Skeletal muscle cell (primary cell): ENCODE results near the gene SEZ6.

ENCODE experiments used
- DNase-seq: peaks from one replicate; pipeline ENCODE4 v3.0.0-alpha.2; 2010; ENCODE audit warnings: low read depth
- H3K4me3 ChIP-seq: 2 replicates; pipeline ENCODE4 v1.5.1; 2011; ENCODE audit warnings: low read depth, mild to moderate bottlenecking, control low read depth, low read length, moderate library complexity

SEZ6 gene

DNA sequence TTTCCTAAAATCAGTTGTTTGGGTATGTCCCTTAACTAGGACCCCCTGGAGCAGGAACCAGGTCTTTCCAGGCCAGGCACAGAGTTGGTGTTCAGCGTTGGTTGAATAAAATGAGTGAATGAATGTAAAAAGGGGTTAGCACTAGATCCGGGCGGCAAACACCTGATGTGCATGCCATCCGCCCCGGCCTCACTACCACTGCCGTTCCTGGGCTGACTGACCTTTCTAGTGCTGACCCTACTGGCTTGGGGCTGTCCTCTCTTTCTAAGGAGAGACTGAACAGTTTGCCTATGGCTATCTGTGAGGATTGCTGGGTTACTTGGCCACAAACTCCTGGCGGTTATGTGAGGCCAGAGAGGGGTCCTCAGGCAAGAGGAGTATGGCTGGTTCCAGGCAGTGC lies 44.4 kb downstream of the SEZ6 start:
- no peak for DNase-seq
- H3K4me3 ChIP-seq = no peak overlapping the region

DNA sequence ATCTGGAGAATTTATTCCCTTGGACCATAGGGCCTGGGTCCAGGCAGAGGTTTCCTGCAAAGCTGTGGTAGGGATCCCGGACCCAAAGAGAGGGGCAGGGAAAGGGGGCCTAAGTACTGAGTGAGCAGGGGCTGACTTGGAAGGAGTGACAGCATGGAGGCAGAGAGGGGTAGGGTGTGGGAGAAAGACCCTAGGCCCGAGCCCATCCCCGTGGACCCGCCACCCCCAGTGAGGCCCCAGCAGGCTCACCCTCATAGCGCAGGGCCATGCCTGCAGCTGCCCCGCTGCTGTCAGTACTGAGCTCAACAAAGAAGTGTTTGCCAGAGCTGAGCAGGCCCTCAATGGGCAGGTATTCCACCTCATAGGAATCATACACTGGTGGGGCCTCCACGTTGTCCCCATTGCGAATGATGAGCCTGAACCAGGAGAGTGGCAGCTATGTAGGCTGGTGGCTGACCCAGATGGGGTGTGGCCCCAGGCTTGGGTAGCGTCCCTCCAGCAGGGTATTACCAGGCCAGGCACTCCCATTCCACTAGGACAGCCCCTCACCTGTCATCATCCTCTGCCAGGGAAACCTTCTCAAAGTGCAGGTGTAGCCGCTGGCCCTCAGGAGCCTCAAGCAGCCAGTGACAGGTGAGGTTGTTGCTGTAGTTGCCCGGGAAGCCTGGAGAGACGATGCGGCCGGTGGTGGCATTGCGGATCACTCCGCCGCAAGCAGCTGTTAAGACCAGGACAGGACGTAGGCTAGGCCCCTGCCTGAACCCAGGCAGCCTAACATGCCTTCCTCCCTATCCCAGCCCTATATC lies 45.4 kb downstream of the SEZ6 start:
- no peak overlapping the region for H3K4me3 ChIP-seq
- no peak for DNase-seq

DNA sequence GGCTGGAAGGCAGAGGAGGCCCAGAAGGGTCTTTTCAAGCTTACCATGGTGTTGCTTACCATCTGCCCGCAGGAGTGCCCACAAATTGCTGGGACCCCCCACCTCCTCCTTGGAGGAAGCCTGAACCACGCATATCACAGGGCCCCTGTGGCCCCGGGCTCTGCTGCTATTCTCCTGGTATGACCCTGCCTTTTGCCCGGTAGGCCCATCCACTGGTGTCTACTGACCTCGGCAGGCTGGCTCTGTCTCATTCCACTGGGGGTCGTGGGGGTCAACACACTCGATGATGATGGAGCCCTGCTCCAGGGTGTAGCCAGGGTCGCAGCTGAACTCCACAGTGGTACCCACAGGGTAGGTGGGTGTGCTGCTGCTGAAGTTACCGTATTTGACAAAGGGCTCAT lies 46.4 kb downstream of the SEZ6 start:
- no peak overlapping the region for H3K4me3 ChIP-seq
- DNase-seq = no peak

DNA sequence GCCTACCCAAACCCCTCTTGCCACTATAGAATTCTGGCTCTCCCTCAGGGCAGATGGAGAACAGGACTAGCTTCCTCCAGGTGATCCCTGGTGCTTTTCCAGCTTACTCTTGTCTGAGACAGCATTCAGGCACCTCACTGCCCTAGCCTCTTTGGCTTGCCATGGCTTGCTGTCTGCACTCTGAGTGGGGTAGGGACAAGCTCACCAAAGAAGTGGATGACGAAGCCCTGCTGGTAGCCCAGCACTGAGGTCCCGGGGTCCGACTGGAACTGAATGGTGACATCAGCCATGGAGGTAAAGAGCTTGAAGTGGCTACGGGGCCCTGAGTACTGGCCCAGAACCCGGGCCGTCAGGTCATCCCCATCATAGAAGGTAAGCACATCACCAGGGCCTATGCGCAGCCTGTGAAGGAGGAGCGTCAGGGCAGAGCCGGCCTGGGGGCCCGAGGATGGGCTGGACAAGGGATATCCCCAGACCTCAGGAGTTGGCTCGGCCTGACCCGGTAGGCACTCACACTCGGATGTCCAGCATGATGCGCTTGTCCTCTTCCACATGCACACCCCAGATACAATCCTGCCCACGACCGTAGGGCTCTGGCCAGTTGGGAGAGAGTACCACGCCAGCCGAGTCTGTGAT lies 46.9 kb downstream of the SEZ6 start:
- H3K4me3 ChIP-seq = no peak overlapping the region
- no peak for DNase-seq

- H3K4me3 ChIP-seq = no peak overlapping the region
- no peak for DNase-seq
Observed at GRCh38 chr17:28957992-28958355, 47.9 kb downstream of the SEZ6 start.

- DNase-seq = no peak
- no peak overlapping the region for H3K4me3 ChIP-seq
Observed at GRCh38 chr17:28957277-28957991, 48.4 kb downstream of the SEZ6 start.

DNA sequence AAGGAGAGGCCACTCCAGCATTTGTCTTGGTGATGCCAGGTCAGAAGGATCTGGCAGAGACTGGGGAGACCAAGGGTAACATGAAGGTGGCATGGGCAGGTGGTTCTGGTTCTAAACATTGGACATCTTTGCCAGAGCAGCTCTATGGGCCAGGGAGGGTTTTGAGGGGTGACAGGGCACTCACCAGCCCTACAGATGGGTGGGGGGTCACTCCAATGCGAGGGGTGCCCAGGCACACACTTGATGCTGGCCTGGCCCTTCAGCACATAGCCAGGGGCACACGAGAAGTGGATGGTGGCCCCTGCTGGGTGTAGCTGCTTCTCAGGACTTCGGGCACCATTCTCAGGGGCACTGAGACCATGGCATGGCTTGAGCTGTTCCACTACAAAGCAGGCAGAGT lies 49.0 kb downstream of the SEZ6 start:
- no peak overlapping the region for H3K4me3 ChIP-seq
- no peak for DNase-seq

GRCh38 chr17:28956112-28956511 lies 49.7 kb downstream of the SEZ6 start:
- H3K4me3 ChIP-seq = no peak overlapping the region
- DNase-seq = no peak

GRCh38 chr17:28955408-28955807 lies 50.4 kb downstream of the SEZ6 start:
- DNase-seq = no peak

DNA sequence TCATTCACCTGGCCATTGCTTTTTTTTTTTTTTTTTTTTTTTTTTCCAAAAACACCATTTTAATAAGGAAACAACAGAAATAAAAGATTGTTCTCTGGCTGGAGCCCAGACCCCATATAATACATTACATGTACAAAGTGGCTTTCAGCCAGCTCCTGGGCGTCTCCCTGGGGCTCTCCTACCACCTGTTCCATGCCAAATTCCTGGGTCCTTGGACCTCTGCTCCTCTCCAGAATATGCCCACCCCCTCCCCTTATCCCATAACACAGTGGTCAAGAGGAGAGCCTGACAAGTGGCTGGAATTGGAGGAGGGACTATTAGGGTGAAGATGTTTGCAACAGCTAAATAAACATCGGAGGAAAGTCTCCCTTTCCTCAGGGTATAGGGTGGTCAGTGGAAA lies 50.9 kb downstream of the SEZ6 start:
- DNase-seq = no peak
- H3K4me3 ChIP-seq = no peak overlapping the region

More at GRCh38 chr17:28955408-28955807, 50.4 kb downstream of the SEZ6 start:
- no peak overlapping the region for H3K4me3 ChIP-seq

DNA sequence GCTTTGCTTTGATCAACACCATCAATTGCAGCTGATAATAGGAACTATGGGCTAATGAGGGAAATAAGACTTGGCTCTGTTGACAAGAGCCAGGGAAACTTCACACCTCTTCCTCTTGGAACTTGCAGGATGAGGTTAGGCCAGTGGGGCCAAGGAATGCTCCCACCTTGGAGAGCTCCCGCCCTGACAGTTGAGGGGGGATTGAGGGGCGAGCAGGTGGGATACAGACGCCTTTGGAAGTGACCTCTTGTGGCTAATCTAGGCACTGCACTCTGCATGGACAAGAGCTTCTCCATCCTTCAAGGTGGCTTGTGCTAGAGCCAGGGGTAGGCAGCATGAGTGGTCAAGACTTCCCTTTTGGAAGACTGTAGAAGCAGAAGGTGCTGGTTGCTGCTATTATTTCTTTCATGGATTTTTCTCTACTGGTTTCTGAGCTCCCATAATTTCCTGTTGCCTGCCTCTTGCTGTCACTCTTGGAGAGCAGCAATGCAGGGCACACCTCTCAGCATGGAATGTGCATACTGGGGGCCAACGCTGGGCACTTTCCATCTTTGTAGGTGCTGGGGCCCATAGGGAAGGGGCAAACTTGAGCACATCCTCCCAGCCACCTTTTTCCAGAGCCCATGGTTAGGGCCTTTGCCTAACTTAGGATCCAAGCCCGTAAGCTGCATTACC lies 52.3 kb downstream of the SEZ6 start:
- DNase-seq = no peak

GRCh38 chr17:28951991-28952975 lies 53.5 kb downstream of the SEZ6 start:
- peak overlapping the region; percentile 78 for H3K4me3 ChIP-seq
- peak; percentile 98 for DNase-seq

More for the DNA sequence above, 52.3 kb downstream of the SEZ6 start:
- H3K4me3 ChIP-seq = no peak overlapping the region

DNA sequence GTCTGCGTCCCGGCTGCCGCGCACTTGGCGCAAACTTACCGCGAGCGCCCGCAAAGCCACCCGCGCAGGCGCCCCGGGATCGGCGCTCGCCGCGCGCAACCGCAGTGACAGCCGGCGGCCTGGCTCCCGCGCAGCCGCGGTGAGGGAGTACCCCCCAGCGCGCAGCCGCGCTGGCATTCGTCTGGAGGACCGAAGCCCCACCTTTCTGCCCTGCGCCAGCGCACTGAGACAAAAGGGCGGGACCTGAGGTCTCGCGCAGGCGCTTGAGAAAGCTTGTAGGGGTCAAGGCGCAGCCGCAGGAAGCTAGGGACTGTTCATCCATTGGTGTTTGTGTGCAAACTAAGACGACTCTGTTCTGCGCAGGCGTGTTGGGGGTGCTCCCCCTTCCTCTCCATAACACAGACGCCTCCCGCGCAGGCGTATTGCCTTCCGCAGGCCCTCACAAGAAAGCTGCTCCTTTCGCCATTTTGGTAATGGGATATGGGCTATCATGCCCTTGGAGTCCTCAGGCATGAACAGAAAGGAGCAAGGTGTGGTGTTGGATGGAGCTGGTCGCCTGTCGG lies 54.3 kb downstream of the SEZ6 start, which contains the start of gene PHF12:
Gene PHF12 (minus strand): TSS at position 91 of the 563 bp plus-strand sequence. CDS start 558 bp downstream, outside the sequence.
- H3K4me3 ChIP-seq = peak within 1 kb of the TSS; percentile 93
- DNase-seq = peak; percentile 100

DNA sequence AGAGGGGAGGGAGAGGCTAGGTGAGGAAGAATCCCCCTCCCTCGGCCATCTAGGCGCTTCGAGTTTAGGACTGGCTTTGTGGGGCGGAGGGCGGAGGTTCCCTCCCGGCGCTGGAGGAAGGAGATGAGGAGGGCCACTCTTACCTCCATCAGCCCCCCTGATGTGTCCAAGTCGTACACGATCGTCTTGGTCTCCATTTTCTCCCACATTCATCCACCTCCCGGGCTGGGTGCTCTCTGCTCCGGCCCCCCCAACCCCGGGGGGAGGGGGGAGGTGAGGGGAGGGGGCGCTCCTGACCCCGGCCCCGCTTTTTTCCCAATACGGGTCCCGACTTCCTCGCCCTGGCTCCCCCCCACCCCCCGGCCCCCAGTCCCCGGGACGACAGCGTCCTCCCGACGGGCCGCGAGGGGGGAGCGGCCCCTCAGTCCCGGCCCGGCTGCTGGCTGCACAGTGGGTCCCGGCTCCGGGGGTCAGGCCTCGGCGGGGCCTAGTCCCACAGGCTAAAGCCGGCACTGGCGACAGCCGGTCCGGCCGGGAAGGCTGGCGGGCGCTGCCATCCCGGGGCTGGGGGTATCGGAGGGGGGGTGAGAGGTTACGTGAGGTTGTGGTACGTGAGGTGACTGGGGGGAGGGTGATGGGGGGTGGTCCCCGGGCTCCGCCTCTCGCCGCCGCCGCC lies 54.9 kb downstream of the SEZ6 start:
- peak overlapping the region; percentile 93 for H3K4me3 ChIP-seq
- DNase-seq = no peak

DNA sequence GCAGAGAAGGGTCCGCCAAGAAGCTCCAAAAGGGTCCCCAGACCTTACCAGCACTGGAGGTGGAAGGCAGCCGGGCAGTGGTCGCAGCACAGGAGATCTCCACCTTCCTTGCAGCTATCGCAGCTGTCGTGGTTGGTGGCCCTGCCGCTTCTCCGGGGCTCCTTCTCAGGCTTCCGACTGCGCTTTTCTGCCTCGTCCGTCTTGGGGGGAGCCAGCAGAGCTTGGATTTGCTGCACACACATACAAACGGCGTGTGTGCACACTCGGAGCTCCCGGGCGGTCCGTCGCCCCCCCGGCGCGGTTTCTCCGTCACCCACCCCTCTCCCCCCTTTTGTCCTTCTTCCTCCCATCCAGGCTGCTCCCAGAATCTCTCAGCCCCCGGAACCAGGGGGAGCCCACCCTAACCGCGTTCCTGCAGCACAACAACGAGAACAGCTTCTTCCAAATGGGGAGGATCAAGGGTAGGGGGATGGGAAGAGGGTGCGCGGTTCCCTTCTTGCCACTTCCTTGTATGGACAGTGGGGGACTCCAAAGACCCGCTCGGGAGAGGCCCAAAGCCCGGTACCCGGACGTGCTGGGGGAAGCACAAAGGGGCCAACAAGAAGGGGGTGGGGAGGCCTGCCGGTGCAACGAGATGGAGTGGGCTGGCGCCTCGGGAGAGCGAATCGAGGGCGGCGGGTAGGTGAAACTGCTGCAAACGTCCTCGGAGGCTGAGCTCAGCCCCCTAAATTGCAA lies 55.6 kb downstream of the SEZ6 start:
- DNase-seq = no peak
- peak overlapping the region; percentile 93 for H3K4me3 ChIP-seq

GRCh38 chr17:28949185-28950016 lies 56.4 kb downstream of the SEZ6 start:
- no peak for DNase-seq

GRCh38 chr17:28948873-28949184 lies 57.0 kb downstream of the SEZ6 start:
- DNase-seq = no peak
- H3K4me3 ChIP-seq = peak overlapping the region; percentile 93

More at GRCh38 chr17:28949185-28950016, 56.4 kb downstream of the SEZ6 start:
- H3K4me3 ChIP-seq = peak overlapping the region; percentile 93
